ENCODE data around the gene CARD14.
A peak's percentile ranks its signal among the peaks of the same experiment; 100 is the strongest.

CARD14 gene

GRCh38 chr17:80133626-80133970 lies 36.2 kb upstream of the CARD14 start:
- Histone ChIP-seq H3K4me1 (ENCODE audit: insufficient read depth, low read length) (no peaks in the 10 kb centered on the region), H3K36me3 (ENCODE audit: insufficient read depth, low read length) (peaks cover 43% of the 10 kb centered on the region), H3K9me3 (ENCODE audit: low read length) (no peaks in the 10 kb centered on the region), H3K27ac (ENCODE audit: low read depth, low read length) (no peak overlapping the region), H3K27me3 (ENCODE audit: control insufficient read depth in 1 of 2, insufficient read depth in 2 of 2, low read length in 2 of 2) (no peaks in the 10 kb centered on the region), H3K4me3 (ENCODE audit: low read depth in 1 of 2, low read length in 2 of 2) (no peak overlapping the region), H3K9ac (ENCODE audit: low read length) (no peak overlapping the region)

GRCh38 chr17:80137131-80137530 lies 32.7 kb upstream of the CARD14 start:
- H3K36me3 ChIP-seq (ENCODE audit: insufficient read depth, low read length), result peaks cover 74% of the 10 kb centered on the region
- no peaks in the 10 kb centered on the region for H3K4me1 ChIP-seq (ENCODE audit: insufficient read depth, low read length)
- no peak overlapping the region for H3K27ac ChIP-seq (ENCODE audit: low read depth, low read length)
- H3K9ac ChIP-seq (ENCODE audit: low read length), result no peak overlapping the region
- no peaks in the 10 kb centered on the region for H3K27me3 ChIP-seq (ENCODE audit: control insufficient read depth in 1 of 2, insufficient read depth in 2 of 2, low read length in 2 of 2)
- H3K4me3 ChIP-seq (ENCODE audit: low read depth in 1 of 2, low read length in 2 of 2), result no peak overlapping the region
- no peaks in the 10 kb centered on the region for H3K9me3 ChIP-seq (ENCODE audit: low read length)

GRCh38 chr17:80138856-80139426 lies 30.9 kb upstream of the CARD14 start:
- H3K4me3 ChIP-seq (ENCODE audit: low read depth in 1 of 2, low read length in 2 of 2), result no peak overlapping the region
- H3K4me1 ChIP-seq (ENCODE audit: insufficient read depth, low read length), result no peaks in the 10 kb centered on the region
- H3K27ac ChIP-seq (ENCODE audit: low read depth, low read length), result no peak overlapping the region
- H3K9me3 ChIP-seq (ENCODE audit: low read length), result no peaks in the 10 kb centered on the region
- H3K9ac ChIP-seq (ENCODE audit: low read length), result no peak overlapping the region
- no peaks in the 10 kb centered on the region for H3K27me3 ChIP-seq (ENCODE audit: control insufficient read depth in 1 of 2, insufficient read depth in 2 of 2, low read length in 2 of 2)
- peaks cover 84% of the 10 kb centered on the region for H3K36me3 ChIP-seq (ENCODE audit: insufficient read depth, low read length)

- H3K4me3 ChIP-seq (ENCODE audit: low read depth in 1 of 2, low read length in 2 of 2), result no peak overlapping the region
- H3K27me3 ChIP-seq (ENCODE audit: control insufficient read depth in 1 of 2, insufficient read depth in 2 of 2, low read length in 2 of 2), result no peaks in the 10 kb centered on the region
- no peak overlapping the region for H3K9ac ChIP-seq (ENCODE audit: low read length)
- H3K36me3 ChIP-seq (ENCODE audit: insufficient read depth, low read length), result peaks cover 70% of the 10 kb centered on the region
- H3K4me1 ChIP-seq (ENCODE audit: insufficient read depth, low read length), result peaks cover 10% of the 10 kb centered on the region
- no peak overlapping the region for H3K27ac ChIP-seq (ENCODE audit: low read depth, low read length)
- no peaks in the 10 kb centered on the region for H3K9me3 ChIP-seq (ENCODE audit: low read length)
Observed at GRCh38 chr17:80141463-80142165, 28.2 kb upstream of the CARD14 start.

GRCh38 chr17:80142929-80143328 lies 26.9 kb upstream of the CARD14 start:
- Histone ChIP-seq H3K36me3 (ENCODE audit: insufficient read depth, low read length) (peaks cover 57% of the 10 kb centered on the region), H3K27ac (ENCODE audit: low read depth, low read length) (no peak overlapping the region), H3K27me3 (ENCODE audit: control insufficient read depth in 1 of 2, insufficient read depth in 2 of 2, low read length in 2 of 2) (no peaks in the 10 kb centered on the region), H3K9me3 (ENCODE audit: low read length) (no peaks in the 10 kb centered on the region), H3K4me3 (ENCODE audit: low read depth in 1 of 2, low read length in 2 of 2) (no peak overlapping the region), H3K4me1 (ENCODE audit: insufficient read depth, low read length) (peaks cover 11% of the 10 kb centered on the region), H3K9ac (ENCODE audit: low read length) (no peak overlapping the region)

- Histone ChIP-seq H3K9me3 (ENCODE audit: low read length) (no peaks in the 10 kb centered on the region), H3K27me3 (ENCODE audit: control insufficient read depth in 1 of 2, insufficient read depth in 2 of 2, low read length in 2 of 2) (no peaks in the 10 kb centered on the region), H3K4me3 (ENCODE audit: low read depth in 1 of 2, low read length in 2 of 2) (peak overlapping the region; percentile 90 to 99), H3K36me3 (ENCODE audit: insufficient read depth, low read length) (peaks cover 32% of the 10 kb centered on the region), H3K9ac (ENCODE audit: low read length) (peak overlapping the region; percentile 51), H3K4me1 (ENCODE audit: insufficient read depth, low read length) (peaks cover 16% of the 10 kb centered on the region), H3K27ac (ENCODE audit: low read depth, low read length) (peak overlapping the region; percentile 85)
Observed at GRCh38 chr17:80145076-80146075, 24.5 kb upstream of the CARD14 start.

- Histone ChIP-seq H3K9me3 (ENCODE audit: low read length) (no peaks in the 10 kb centered on the region), H3K4me1 (ENCODE audit: insufficient read depth, low read length) (peaks cover 16% of the 10 kb centered on the region), H3K4me3 (ENCODE audit: low read depth in 1 of 2, low read length in 2 of 2) (peak overlapping the region; percentile 90 to 99), H3K36me3 (ENCODE audit: insufficient read depth, low read length) (peaks cover 27% of the 10 kb centered on the region), H3K9ac (ENCODE audit: low read length) (peak overlapping the region; percentile 51), H3K27ac (ENCODE audit: low read depth, low read length) (peak overlapping the region; percentile 85), H3K27me3 (ENCODE audit: control insufficient read depth in 1 of 2, insufficient read depth in 2 of 2, low read length in 2 of 2) (no peaks in the 10 kb centered on the region)
Observed at GRCh38 chr17:80146121-80147034, 23.5 kb upstream of the CARD14 start.

- Histone ChIP-seq H3K27me3 (ENCODE audit: control insufficient read depth in 1 of 2, insufficient read depth in 2 of 2, low read length in 2 of 2) (no peaks in the 10 kb centered on the region), H3K27ac (ENCODE audit: low read depth, low read length) (peak within 1 kb of the TSS; percentile 85), H3K9ac (ENCODE audit: low read length) (peak within 1 kb of the TSS; percentile 51), H3K4me1 (ENCODE audit: insufficient read depth, low read length) (peaks cover 16% of the 10 kb centered on the region), H3K4me3 (ENCODE audit: low read depth in 1 of 2, low read length in 2 of 2) (peak within 1 kb of the TSS; percentile 90 to 99), H3K9me3 (ENCODE audit: low read length) (no peaks in the 10 kb centered on the region), H3K36me3 (ENCODE audit: insufficient read depth, low read length) (peaks cover 18% of the 10 kb centered on the region)
Observed at GRCh38 chr17:80147035-80147822, 22.6 kb upstream of the CARD14 start, which contains the start of gene EIF4A3. Gene EIF4A3 (minus strand): TSS chr17:80147128. CDS start chr17:80146961, 167 bp downstream.

GRCh38 chr17:80151333-80151732 lies 18.5 kb upstream of the CARD14 start:
- Histone ChIP-seq H3K4me1 (ENCODE audit: insufficient read depth, low read length) (peaks cover 6% of the 10 kb centered on the region), H3K27me3 (ENCODE audit: control insufficient read depth in 1 of 2, insufficient read depth in 2 of 2, low read length in 2 of 2) (no peaks in the 10 kb centered on the region), H3K9me3 (ENCODE audit: low read length) (no peaks in the 10 kb centered on the region), H3K9ac (ENCODE audit: low read length) (no peak overlapping the region), H3K36me3 (ENCODE audit: insufficient read depth, low read length) (no peaks in the 10 kb centered on the region), H3K4me3 (ENCODE audit: low read depth in 1 of 2, low read length in 2 of 2) (no peak overlapping the region), H3K27ac (ENCODE audit: low read depth, low read length) (no peak overlapping the region)

GRCh38 chr17:80152081-80152702 lies 17.6 kb upstream of the CARD14 start:
- no peak overlapping the region for H3K4me3 ChIP-seq (ENCODE audit: low read depth in 1 of 2, low read length in 2 of 2)
- H3K27me3 ChIP-seq (ENCODE audit: control insufficient read depth in 1 of 2, insufficient read depth in 2 of 2, low read length in 2 of 2), result no peaks in the 10 kb centered on the region
- no peak overlapping the region for H3K9ac ChIP-seq (ENCODE audit: low read length)
- peaks cover 6% of the 10 kb centered on the region for H3K4me1 ChIP-seq (ENCODE audit: insufficient read depth, low read length)
- no peaks in the 10 kb centered on the region for H3K36me3 ChIP-seq (ENCODE audit: insufficient read depth, low read length)
- no peaks in the 10 kb centered on the region for H3K9me3 ChIP-seq (ENCODE audit: low read length)
- H3K27ac ChIP-seq (ENCODE audit: low read depth, low read length), result no peak overlapping the region
